HG03066 (cell line): ENCODE results near the gene EDNRB.
A peak's percentile ranks its signal among the peaks of the same experiment; 100 is the strongest.
"Not testable (repeated sequence)": the region's sequence is repeated elsewhere in the genome, so short reads cannot be mapped to it uniquely, and the experiment has no call there.

Source experiments
- ATAC-seq: cut with Tn5 transposase; IDR thresholded peaks from one replicate; pipeline ENCODE4 v1.9.1; 2021; ENCODE audit warnings: low read depth; ENCODE audit not compliant: unreplicated experiment

EDNRB gene

DNA sequence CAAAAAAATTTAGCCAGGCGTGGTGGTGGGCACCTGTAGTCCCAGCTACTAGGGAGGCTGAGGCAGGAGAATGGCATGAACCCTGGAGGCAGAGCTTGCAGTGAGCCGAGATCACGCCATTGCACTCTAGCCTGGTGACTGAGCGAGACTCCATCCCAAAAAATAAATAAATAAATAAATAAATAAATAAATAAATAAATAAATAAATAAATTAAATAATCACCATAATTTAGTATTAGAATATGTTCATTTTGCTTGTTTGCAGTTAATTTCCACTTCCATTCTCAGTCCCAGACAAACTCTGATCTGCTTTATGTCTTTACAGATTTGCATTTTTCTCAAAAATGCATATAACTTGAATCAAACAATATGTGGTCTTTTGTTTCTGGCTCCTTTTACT, 70.6 kb downstream of the EDNRB start:
- ATAC-seq = not testable (repeated sequence)

- ATAC-seq = peak; percentile 73
Observed at GRCh38 chr13:77846173-77846572, 72.5 kb downstream of the EDNRB start.
